Fibroblast of mammary gland (primary cell): ENCODE data around the gene ADRA2B.

ENCODE experiments used
- DNase-seq: peaks from one replicate; pipeline ENCODE4 v3.0.0-alpha.2; 2010; ENCODE audit warnings: low read depth
- H3K4me3 ChIP-seq: 2 replicates; pipeline ENCODE4 v1.5.1; 2011; ENCODE audit warnings: low read depth, mild to moderate bottlenecking, low read length, moderate library complexity; ENCODE audit not compliant: control insufficient read depth
- CTCF ChIP-seq: conservative IDR thresholded peaks from 2 replicates; pipeline ENCODE4 v1.5.1; 2011; ENCODE audit warnings: low read depth, low read length, inconsistent platforms; ENCODE audit not compliant: control insufficient read depth, insufficient read depth

ADRA2B gene

GRCh38 chr2:96148410-96149217 is 32.2 kb upstream of the ADRA2B start:
- no peak for TF ChIP-seq CTCF
- DNase-seq: peak; percentile 89
- H3K4me3 ChIP-seq: no peak overlapping the region

DNA sequence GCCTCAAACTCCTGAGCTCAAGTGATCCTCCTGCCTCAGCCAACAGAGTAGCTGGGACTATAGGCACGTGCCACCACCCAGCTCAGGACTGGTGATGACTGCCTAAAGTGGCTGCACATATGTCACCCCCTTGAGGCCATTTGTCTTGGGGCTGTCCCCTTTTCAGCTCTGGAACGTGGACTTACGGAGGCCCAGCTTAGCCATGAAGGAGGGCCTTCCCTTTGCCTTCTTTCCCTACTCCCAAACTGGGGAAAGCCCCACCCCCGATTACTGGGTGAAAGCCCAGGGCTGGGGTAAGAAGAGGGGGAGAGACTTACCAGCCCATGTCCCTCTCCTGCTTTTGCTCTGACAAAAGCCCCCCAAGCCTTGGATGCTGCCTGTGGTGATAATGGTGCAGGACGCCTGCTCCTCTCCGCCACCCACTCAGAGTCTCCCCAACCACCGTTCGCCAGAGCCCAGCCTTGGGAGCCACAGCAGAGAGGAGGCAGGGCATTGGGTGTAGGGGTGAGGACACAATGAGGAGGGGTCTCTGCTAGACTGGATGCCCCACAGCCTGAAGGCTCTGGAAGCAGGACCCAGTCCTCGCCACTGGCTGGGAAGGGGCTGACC is 31.3 kb upstream of the ADRA2B start:
- no peak overlapping the region for H3K4me3 ChIP-seq
- no peak for DNase-seq

GRCh38 chr2:96146881-96147592 is 30.7 kb upstream of the ADRA2B start:
- no peak for TF ChIP-seq CTCF
- DNase-seq: no peak

More for the DNA sequence above, 31.3 kb upstream of the ADRA2B start:
- TF ChIP-seq CTCF: no peak

GRCh38 chr2:96146153-96146880 is 29.9 kb upstream of the ADRA2B start:
- H3K4me3 ChIP-seq: no peak overlapping the region
- no peak for TF ChIP-seq CTCF
- no peak for DNase-seq

More at GRCh38 chr2:96146881-96147592, 30.7 kb upstream of the ADRA2B start:
- no peak overlapping the region for H3K4me3 ChIP-seq

DNA sequence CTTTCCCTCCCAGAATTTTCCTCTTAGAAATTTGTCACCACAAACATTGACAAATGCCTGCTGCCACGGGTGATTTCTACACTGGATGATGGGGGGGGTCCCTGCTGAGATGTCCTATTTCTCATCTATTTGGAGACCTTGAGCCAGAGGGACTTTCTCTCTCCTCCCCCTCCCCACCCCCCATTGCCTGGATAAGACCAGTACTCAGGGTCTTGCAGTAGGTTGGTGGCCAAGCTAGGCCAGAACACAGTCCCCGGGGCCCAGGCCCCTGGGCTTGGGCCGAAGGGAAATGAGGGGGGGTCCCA is 29.4 kb upstream of the ADRA2B start:
- DNase-seq: no peak
- no peak overlapping the region for H3K4me3 ChIP-seq
- no peak for TF ChIP-seq CTCF

DNA sequence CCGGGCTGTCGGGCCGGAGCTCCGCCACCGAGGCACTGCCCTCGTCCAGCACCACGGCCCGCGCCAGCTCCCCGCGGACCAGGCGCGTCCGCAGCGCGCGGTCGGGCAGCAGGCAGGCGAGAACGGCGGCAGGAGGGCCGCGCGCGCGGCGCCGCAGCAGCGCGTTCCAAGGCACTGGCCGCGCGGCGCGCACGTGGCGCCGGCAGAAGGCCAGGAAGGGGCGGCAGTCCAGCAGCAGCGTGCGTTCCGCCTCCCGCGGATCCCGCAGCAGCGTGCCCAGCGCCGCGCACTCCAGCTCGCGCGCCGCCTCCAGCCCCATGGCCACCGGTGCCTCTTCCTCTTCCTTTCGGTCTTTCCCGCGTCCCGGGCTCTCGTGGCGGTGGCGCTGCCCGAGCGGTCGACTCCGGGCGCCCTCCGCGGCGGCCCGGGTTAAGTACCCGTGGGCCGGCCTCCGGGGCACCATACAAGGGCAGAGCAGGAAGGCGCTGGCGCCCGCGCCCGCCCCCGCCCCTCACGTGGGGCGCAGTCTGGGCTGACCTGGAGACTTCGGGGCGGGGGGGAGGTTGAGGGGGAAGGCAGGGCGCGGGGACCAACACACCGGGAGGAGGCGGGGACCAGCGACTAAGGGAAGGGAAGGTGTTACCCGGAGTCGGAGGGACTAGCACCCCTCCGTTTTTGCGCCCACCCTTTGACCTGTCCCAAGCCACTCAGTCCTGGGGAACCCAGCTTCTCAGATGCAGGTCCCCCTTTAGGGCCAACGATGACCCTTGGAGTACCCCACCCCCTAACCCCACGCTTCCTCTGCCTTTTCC is 28.9 kb upstream of the ADRA2B start, which contains the start of gene DUSP2:
TSS of gene DUSP2 (minus strand) at position 405 of the 812 bp plus-strand sequence. CDS start at position 319, 86 bp downstream.
- peak; percentile 39 for DNase-seq
- peak within 1 kb of the TSS; percentile 25 for H3K4me3 ChIP-seq
- no peak for TF ChIP-seq CTCF
